Liver (tissue), 9 donors: ENCODE measurements around the gene ATOH8. TPM values are rescaled to one million over a fixed set of nuclear protein-coding genes. Genes with fewer than 3 reads are reported as not detected.

Source experiments
- DNase-seq: peaks from one replicate; pipeline ENCODE4 v3.0.0-alpha.2; 2017; ENCODE audit warnings: low spot score
- H3K27ac ChIP-seq, 2 donors: one replicate each; pipeline ENCODE4 v1.7.0; 2013; ENCODE audit warnings: inconsistent platforms in 2 of 2, low read length in 2 of 2, control low read depth in 1 of 2, low read depth in 1 of 2, mild to moderate bottlenecking in 1 of 2
- H3K27me3 ChIP-seq, 4 donors: one replicate each; pipeline versions ENCODE4 v1.6.1 to v1.7.0; 2013; ENCODE audit warnings: low read length in 3 of 4, inconsistent platforms in 1 of 4, mild to moderate bottlenecking in 1 of 4, moderate library complexity in 1 of 4; ENCODE audit not compliant: control insufficient read depth in 4 of 4, insufficient read depth in 4 of 4
- H3K36me3 ChIP-seq, 4 donors: one replicate each; pipeline versions ENCODE4 v1.6.1 to v1.7.0; 2013; ENCODE audit warnings: low read length in 3 of 4, mild to moderate bottlenecking in 3 of 4, low read depth in 1 of 4, moderate library complexity in 1 of 4; ENCODE audit not compliant: control insufficient read depth in 4 of 4, insufficient read depth in 3 of 4
- H3K4me1 ChIP-seq, 4 donors: one replicate each; pipeline versions ENCODE4 v1.6.1 to v1.7.0; 2013; ENCODE audit warnings: low read length in 3 of 4, mild to moderate bottlenecking in 3 of 4, moderate library complexity in 1 of 4; ENCODE audit not compliant: control insufficient read depth in 4 of 4, insufficient read depth in 4 of 4
- H3K4me3 ChIP-seq, 3 donors: one replicate each; pipeline versions ENCODE4 v1.6.1 to v1.7.0; 2013; ENCODE audit warnings: low read length in 3 of 3, control low read depth in 1 of 3, low read depth in 1 of 3, mild to moderate bottlenecking in 1 of 3
- H3K9ac ChIP-seq, 2 donors: one replicate each; pipeline ENCODE4 v1.7.0; 2013; ENCODE audit warnings: low read length in 2 of 2, mild to moderate bottlenecking in 2 of 2, moderate library complexity in 2 of 2, control low read depth in 1 of 2, low read depth in 1 of 2
- H3K9me3 ChIP-seq, 4 donors: one replicate each; pipeline versions ENCODE4 v1.6.1 to v1.7.0; 2013; ENCODE audit warnings: low read length in 3 of 4; ENCODE audit not compliant: control insufficient read depth in 4 of 4
- CTCF ChIP-seq: fragments of 150-350 bp; IDR thresholded peaks from 2 replicates; pipeline ENCODE4 v1.5.1; 2017; ENCODE audit warnings: improper control_type of control experiment, low read depth, low read length; ENCODE audit not compliant: missing input control
- FOXA1 ChIP-seq: IDR thresholded peaks from 2 replicates; pipeline ENCODE4 v1.6.1; 2016; ENCODE audit warnings: antibody characterized with exemption
- FOXA2 ChIP-seq: IDR thresholded peaks from 2 replicates; pipeline ENCODE4 v1.6.1; 2016; ENCODE audit warnings: antibody characterized with exemption
- GABPA ChIP-seq, 2 donors: IDR thresholded peaks in 1 of 2; conservative IDR thresholded peaks in 1 of 2; 2 replicates each; pipeline ENCODE4 v1.6.1; 2016; ENCODE audit warnings: antibody characterized with exemption in 2 of 2, mild to moderate bottlenecking in 1 of 2, moderate library complexity in 1 of 2
- HNF4A ChIP-seq, 2 donors: conservative IDR thresholded peaks; 2 replicates each; pipeline ENCODE4 v1.6.1; 2016; ENCODE audit warnings: antibody characterized with exemption in 2 of 2, mild to moderate bottlenecking in 2 of 2
- JUND ChIP-seq, 2 donors: IDR thresholded peaks; 2 replicates each; pipeline ENCODE4 v1.6.1; 2016; ENCODE audit warnings: antibody characterized with exemption in 2 of 2
- NR2F2 ChIP-seq: IDR thresholded peaks from 2 replicates; pipeline ENCODE4 v1.6.1; 2016; ENCODE audit warnings: antibody characterized with exemption
- REST ChIP-seq: IDR thresholded peaks from 2 replicates; pipeline ENCODE4 v1.6.1; 2016; ENCODE audit warnings: antibody characterized with exemption, mild to moderate bottlenecking
- RXRA ChIP-seq, 2 donors: IDR thresholded peaks; 2 replicates each; pipeline ENCODE4 v1.6.1; 2017 to 2018; ENCODE audit warnings: antibody characterized with exemption in 2 of 2, mild to moderate bottlenecking in 1 of 2
- SP1 ChIP-seq: IDR thresholded peaks from 2 replicates; pipeline ENCODE4 v1.6.1; 2018; ENCODE audit warnings: antibody characterized with exemption, mild to moderate bottlenecking
- TAF1 ChIP-seq: conservative IDR thresholded peaks from 2 replicates; pipeline ENCODE4 v1.6.1; 2016; ENCODE audit warnings: antibody characterized with exemption, mild to moderate bottlenecking
- YY1 ChIP-seq: IDR thresholded peaks from 2 replicates; pipeline ENCODE4 v1.6.1; 2016; ENCODE audit warnings: antibody characterized with exemption, mild to moderate bottlenecking
- ZBTB33 ChIP-seq: IDR thresholded peaks from 2 replicates; pipeline ENCODE4 v1.6.1; 2016; ENCODE audit warnings: antibody characterized with exemption
- WGBS: extraction: QIAGEN DNeasy Blood & Tissue Kit; methylation state at CpG from one replicate; pipeline ENCODE4 v1.1.7; 2013; 5-methylcytosine and 5-hydroxymethylcytosine counted together
- polyA plus RNA-seq, 2 donors: library from polyadenylated mRNA; stranded (reverse) in 1 of 2; unstranded in 1 of 2; fragments of 200-250 nt in 1 of 2; fragments of >200 nt in 1 of 2; fragmentation: Nextera tagmentation in 1 of 2; extraction: Ambion mirVana in 1 of 2; gene quantifications; one replicate each; pipeline versions ENCODE4 v1.2.1 to v1.2.3, GENCODE V29; 2013 to 2015
- total RNA-seq, 2 donors: library from RNA; depleted of rRNA; stranded (reverse); fragments of >200 nt; gene quantifications; one replicate each; pipeline ENCODE4 v1.2.3, GENCODE V29; 2014
- TF ChIP-seq, protein P1 (sequence below): IDR thresholded peaks from 2 replicates; pipeline ENCODE4 v1.6.1; 2016; ENCODE audit warnings: antibody characterized with exemption
- TF ChIP-seq, protein P2 (sequence below): IDR thresholded peaks from 2 replicates; pipeline ENCODE4 v1.6.1; 2016; ENCODE audit warnings: antibody characterized with exemption
- donor health status: healthy.
- donor health status: healthy.
- donor health status: healthy.
- donor health status: healthy.
- donor health status: healthy.

Gene ATOH8
- total and polyA plus RNA-seq, 4 donors = 0.33 to 37.7 (median 26.8) TPM

- Histone ChIP-seq H3K27ac (no peak overlapping the region), H3K4me3 (no peak overlapping the region), H3K9ac (no peak overlapping the region), H3K9me3 (no peaks in the 10 kb centered on the region), H3K4me1 (peaks cover 18 to 43% (median 24%) of the 10 kb centered on the region in 4 donors), H3K27me3 (no peaks in the 10 kb centered on the region), H3K36me3 (no peaks in the 10 kb centered on the region)
- no peak for DNase-seq
- 87% methylated on average over 16 of the region's 16 CpGs for WGBS
- no peak for TF ChIP-seq FOXA2
- no peak for TF ChIP-seq GABPA (IDR thresholded peaks at IDR 0.05 in 1 of 2, conservative IDR thresholded peaks at IDR 0.05 in 1 of 2)
- no peak for TF ChIP-seq JUND (IDR thresholded peaks at IDR 0.05)
- TF ChIP-seq, protein P1, sequence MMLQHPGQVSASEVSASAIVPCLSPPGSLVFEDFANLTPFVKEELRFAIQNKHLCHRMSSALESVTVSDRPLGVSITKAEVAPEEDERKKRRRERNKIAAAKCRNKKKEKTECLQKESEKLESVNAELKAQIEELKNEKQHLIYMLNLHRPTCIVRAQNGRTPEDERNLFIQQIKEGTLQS = no peak
- no peak for TF ChIP-seq NR2F2
- TF ChIP-seq HNF4A (conservative IDR thresholded peaks at IDR 0.05) = no peak
- no peak for TF ChIP-seq RXRA (IDR thresholded peaks at IDR 0.05)
- TF ChIP-seq, protein P2, sequence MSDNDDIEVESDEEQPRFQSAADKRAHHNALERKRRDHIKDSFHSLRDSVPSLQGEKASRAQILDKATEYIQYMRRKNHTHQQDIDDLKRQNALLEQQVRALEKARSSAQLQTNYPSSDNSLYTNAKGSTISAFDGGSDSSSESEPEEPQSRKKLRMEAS = no peak
- no peak for TF ChIP-seq TAF1
- TF ChIP-seq REST = no peak
- no peak for TF ChIP-seq SP1
- no peak for TF ChIP-seq FOXA1
- TF ChIP-seq YY1 = no peak
- no peak for TF ChIP-seq CTCF
- TF ChIP-seq ZBTB33 = no peak
Observed at GRCh38 chr2:85810371-85811179, 56.8 kb downstream of the ATOH8 start.
